HS-5 (cell line): ENCODE measurements around the gene MRPL33.

ENCODE experiments used
- DNase-seq: peaks from one replicate; pipeline ENCODE4 v3.0.0-alpha.2; 2012; ENCODE audit warnings: low read depth

MRPL33 gene

GRCh38 chr2:27808984-27809383 lies 37.5 kb downstream of the MRPL33 start:
- DNase-seq: no peak

GRCh38 chr2:27809761-27810241 lies 38.3 kb downstream of the MRPL33 start:
- DNase-seq: peak; percentile 44

- DNase-seq: no peak
Observed at GRCh38 chr2:27810455-27810854, 38.9 kb downstream of the MRPL33 start.

GRCh38 chr2:27811768-27812167 lies 40.2 kb downstream of the MRPL33 start:
- DNase-seq: no peak

GRCh38 chr2:27814758-27815157 lies 43.2 kb downstream of the MRPL33 start:
- no peak for DNase-seq

- no peak for DNase-seq
Observed at GRCh38 chr2:27815860-27816438, 44.4 kb downstream of the MRPL33 start.

GRCh38 chr2:27822049-27822448 lies 50.5 kb downstream of the MRPL33 start:
- no peak for DNase-seq

GRCh38 chr2:27823135-27823534 lies 51.6 kb downstream of the MRPL33 start:
- no peak for DNase-seq

- DNase-seq: no peak
Observed at GRCh38 chr2:27823569-27823968, 52.0 kb downstream of the MRPL33 start.

GRCh38 chr2:27824401-27824800 lies 52.9 kb downstream of the MRPL33 start:
- DNase-seq: no peak

- no peak for DNase-seq
Observed at GRCh38 chr2:27828305-27828704, 56.8 kb downstream of the MRPL33 start.
